PFSK-1 (cell line): ENCODE data around the gene UBE2D2.
A peak's percentile ranks its signal among the peaks of the same experiment; 100 is the strongest.

Experiments used
- FOXP2 ChIP-seq: optimal IDR thresholded peaks from 2 replicates; pipeline ENCODE3; 2011; ENCODE audit warnings: borderline replicate concordance, control low read depth, inconsistent platforms; ENCODE audit not compliant: insufficient read depth; ENCODE audit errors: extremely low read length, extremely low read depth
- POLR2AphosphoS5 ChIP-seq: IDR thresholded peaks from 2 replicates; pipeline ENCODE4 v1.6.1; 2012; ENCODE audit warnings: low read depth, mild to moderate bottlenecking, control low read depth, low read length, moderate library complexity
- SIN3A ChIP-seq: IDR thresholded peaks from 2 replicates; pipeline ENCODE4 v1.6.1; 2012; ENCODE audit warnings: mild to moderate bottlenecking, low read length, moderate library complexity, borderline replicate concordance; ENCODE audit not compliant: insufficient read depth
- TAF1 ChIP-seq: IDR thresholded peaks from 2 replicates; pipeline ENCODE4 v1.6.1; 2012; ENCODE audit warnings: low read length, control low read depth, borderline replicate concordance; ENCODE audit not compliant: insufficient read depth
- TF ChIP-seq, protein P1 (sequence below), 2 experiments: IDR thresholded peaks; 2 replicates each; pipeline versions ENCODE4 v1.6.1 to v1.8.0; 2011 to 2012; ENCODE audit warnings: low read depth in 2 of 2, low read length in 2 of 2, control low read depth in 1 of 2, inconsistent platforms in 1 of 2, mild to moderate bottlenecking in 1 of 2, moderate library complexity in 1 of 2; ENCODE audit not compliant: insufficient read depth in 1 of 2

Gene UBE2D2

DNA sequence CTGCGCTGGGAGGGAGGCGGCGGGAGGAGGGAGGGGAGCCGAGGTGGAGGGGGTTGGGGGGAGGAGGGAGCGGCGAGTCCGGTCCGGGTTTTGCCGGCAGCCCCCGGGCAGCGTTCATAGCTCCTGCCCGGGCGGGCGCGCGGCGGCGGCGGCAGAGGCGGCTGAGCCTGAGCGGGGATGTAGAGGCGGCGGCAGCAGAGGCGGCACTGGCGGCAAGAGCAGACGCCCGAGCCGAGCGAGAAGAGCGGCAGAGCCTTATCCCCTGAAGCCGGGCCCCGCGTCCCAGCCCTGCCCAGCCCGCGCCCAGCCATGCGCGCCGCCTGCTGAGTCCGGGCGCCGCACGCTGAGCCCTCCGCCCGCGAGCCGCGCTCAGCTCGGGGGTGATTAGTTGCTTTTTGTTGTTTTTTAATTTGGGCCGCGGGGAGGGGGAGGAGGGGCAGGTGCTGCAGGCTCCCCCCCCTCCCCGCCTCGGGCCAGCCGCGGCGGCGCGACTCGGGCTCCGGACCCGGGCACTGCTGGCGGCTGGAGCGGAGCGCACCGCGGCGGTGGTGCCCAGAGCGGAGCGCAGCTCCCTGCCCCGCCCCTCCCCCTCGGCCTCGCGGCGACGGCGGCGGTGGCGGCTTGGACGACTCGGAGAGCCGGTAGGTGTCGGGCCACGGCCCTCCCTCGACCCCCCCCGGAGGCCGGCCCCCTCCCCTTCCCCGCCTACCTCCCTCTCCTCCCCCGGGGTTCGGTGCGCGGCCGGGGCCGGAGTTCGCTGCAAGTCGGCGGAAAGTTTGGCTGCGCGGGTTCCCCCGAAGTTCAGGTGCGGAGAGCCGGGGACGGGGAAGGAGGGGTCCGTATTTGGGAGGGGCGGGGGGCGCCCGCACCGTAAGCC lies 87.3 kb downstream of the UBE2D2 start, which contains the start of gene CXXC5:
TSS of gene CXXC5 (plus strand) at position 145 of the 877 bp plus-strand sequence. CDS start 32,175 bp downstream, outside the sequence.
- TF ChIP-seq, protein P1, sequence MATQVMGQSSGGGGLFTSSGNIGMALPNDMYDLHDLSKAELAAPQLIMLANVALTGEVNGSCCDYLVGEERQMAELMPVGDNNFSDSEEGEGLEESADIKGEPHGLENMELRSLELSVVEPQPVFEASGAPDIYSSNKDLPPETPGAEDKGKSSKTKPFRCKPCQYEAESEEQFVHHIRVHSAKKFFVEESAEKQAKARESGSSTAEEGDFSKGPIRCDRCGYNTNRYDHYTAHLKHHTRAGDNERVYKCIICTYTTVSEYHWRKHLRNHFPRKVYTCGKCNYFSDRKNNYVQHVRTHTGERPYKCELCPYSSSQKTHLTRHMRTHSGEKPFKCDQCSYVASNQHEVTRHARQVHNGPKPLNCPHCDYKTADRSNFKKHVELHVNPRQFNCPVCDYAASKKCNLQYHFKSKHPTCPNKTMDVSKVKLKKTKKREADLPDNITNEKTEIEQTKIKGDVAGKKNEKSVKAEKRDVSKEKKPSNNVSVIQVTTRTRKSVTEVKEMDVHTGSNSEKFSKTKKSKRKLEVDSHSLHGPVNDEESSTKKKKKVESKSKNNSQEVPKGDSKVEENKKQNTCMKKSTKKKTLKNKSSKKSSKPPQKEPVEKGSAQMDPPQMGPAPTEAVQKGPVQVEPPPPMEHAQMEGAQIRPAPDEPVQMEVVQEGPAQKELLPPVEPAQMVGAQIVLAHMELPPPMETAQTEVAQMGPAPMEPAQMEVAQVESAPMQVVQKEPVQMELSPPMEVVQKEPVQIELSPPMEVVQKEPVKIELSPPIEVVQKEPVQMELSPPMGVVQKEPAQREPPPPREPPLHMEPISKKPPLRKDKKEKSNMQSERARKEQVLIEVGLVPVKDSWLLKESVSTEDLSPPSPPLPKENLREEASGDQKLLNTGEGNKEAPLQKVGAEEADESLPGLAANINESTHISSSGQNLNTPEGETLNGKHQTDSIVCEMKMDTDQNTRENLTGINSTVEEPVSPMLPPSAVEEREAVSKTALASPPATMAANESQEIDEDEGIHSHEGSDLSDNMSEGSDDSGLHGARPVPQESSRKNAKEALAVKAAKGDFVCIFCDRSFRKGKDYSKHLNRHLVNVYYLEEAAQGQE (IDR thresholded peaks at IDR 0.05; ENCODE audit: insufficient read depth in 1 of 2, low read depth in 2 of 2, low read length in 2 of 2), result peak in 1 of 2 experiments; percentile 16; a peak in 1 of 4 replicates
- no peak for TF ChIP-seq SIN3A
- peak; percentile 74; the same call in 1 of the 2 replicates for TF ChIP-seq TAF1
- TF ChIP-seq POLR2AphosphoS5, result peak; percentile 71

DNA sequence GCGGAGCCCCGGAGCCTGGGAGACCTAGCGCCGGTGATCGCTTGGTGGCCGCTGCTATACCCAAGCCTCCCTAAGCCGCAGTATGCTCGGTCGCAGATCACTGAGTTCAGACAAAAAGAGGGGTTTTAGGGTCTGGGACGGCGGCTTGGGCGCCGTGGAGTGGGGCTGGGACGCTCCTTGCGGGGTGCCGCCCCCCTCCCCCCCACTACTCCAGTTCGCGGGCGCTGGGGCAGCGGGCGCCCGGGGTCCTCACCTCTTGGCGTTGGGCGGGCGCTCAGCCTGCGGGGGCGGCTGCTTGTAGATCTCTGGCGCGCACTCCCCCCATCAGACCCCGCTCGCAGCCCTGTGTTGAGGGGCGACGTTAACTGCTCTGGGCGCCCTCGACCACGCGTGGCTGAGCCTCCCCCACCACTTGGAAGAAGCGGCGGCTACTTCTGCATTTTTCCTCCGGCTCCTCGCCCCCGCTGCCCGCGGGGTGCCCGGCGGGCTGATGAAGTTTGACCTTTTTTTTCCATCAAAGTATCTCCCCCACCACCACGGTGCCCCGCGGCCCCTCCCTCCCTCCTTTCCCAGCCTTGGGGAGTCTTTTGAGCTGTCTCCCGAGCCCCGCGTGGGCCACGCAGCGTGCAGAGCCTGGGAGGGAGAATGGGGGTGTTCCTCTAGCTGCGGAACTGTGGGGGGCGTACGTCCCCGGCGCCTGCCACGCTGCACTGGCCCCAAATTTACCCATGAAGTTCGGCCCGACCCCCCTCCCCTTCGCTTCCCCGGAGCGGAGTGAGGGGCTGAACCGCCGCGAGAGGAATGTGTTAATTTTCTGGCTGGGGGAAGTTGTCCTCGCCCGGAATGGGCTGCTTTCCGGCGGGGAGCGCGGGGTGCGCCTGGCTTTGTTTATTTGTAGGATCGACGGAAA lies 88.2 kb downstream of the UBE2D2 start:
- no peak for TF ChIP-seq POLR2AphosphoS5
- 0 out of 2 replicates have a peak, but pooled peaks have one; percentile 15 for TF ChIP-seq SIN3A
- 0 out of 2 replicates have a peak, but pooled peaks have one; percentile 36 for TF ChIP-seq TAF1

DNA sequence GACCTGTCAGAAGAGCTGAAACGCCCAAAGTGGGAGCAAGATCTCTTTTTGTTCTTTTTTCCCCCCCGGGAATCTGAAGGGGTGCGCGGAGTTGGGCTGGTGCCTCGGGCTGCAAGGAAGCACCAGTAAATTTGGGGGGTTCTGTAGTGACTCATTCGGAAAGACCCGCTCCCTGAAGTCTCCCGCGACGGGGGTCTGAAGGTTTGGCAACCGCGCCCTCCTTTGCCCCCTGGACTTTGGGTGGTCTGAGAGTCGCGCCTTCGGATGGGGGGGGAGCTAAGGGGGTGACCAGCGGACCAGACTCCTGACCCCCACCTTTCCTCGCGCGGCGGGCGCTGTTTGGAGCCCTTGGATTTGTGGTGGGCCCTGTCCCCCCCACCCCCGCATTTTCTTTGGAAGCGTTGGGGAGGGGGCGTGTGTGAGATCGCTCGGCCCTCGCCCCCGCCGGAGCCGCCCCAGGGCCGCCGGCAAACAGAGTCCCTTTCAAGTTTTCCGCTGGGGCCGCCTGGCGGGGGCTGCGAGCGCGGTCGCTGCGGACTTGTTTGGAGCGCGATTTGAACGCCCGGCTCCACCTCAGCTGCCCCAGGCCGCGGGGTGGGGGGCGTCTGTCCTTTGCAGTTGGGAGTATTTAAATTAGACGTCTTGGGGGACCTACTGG lies 89.0 kb downstream of the UBE2D2 start:
- TF ChIP-seq FOXP2 (no peak), POLR2AphosphoS5 (no peak), SIN3A (no peak; the same call in 1 of the 2 replicates), TAF1 (no peak)
- TF ChIP-seq, protein P1 (IDR thresholded peaks at IDR 0.05; ENCODE audit: insufficient read depth in 1 of 2, low read depth in 2 of 2, low read length in 2 of 2), result no peak

DNA sequence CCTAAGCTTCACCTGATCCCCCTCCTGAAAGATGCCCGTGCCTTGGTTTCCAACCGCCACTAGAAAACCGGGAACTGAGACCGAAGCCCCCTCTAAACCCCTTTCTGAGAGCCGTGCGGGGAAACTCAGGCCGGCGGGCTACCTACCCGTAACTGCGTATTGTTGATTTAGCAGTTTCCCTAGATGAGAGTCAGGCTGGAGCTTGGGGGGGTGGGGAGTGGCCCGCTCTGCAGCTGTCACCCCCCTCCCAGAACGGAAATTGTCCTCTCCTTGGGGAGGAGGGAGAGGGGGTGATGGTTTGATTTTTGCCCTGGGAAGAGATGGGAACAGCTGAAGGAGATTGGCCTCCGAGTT lies 89.5 kb downstream of the UBE2D2 start:
- TF ChIP-seq SIN3A, result no peak
- no peak for TF ChIP-seq FOXP2
- TF ChIP-seq, protein P1 (IDR thresholded peaks at IDR 0.05; ENCODE audit: insufficient read depth in 1 of 2, low read depth in 2 of 2, low read length in 2 of 2), result no peak
- TF ChIP-seq POLR2AphosphoS5, result no peak
- TF ChIP-seq TAF1, result no peak

DNA sequence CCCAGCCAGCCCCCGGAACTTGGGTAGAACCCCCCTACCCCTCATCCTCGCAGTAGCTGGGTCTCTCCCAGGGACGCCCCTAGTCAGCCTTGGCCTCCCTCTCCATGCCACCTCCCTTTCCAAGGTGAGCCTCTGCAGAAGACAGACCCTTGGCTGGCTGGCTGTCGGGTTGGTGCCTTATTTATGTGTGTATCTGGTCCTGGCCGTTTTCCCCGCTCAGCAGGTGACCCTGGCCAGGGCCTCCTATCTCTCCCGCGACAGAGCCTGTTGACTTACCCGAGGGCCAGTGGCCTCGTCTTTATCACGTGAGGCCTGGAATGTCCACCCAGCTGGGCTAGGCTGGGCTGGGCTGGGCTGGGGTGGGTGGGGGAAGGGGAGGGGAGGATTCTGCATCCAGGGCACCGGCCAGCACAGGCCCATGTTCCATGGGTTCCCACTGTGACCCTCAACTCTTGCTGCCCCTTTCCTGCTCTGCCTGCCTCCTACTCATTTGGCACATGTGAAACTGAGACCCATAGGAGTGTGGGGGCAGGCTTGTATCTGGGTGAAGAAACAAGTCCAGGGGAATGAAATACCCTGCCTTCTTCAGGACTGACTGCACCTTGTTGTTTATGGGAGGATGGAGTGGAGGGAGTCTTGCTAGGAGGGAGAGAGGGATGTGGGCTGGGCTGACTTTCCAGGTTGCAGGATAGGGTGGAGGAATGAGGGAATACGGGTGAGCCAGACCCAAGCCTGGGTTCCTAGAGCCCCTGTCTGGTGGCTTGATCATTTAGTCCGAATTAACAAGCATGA lies 90.1 kb downstream of the UBE2D2 start:
- TF ChIP-seq POLR2AphosphoS5, result no peak
- no peak for TF ChIP-seq TAF1
- 0 out of 2 replicates have a peak, but pooled peaks have one; percentile 10 for TF ChIP-seq SIN3A
- no peak for TF ChIP-seq FOXP2
- TF ChIP-seq, protein P1 (IDR thresholded peaks at IDR 0.05; ENCODE audit: insufficient read depth in 1 of 2, low read depth in 2 of 2, low read length in 2 of 2), result no peak
